Stimulated activated CD4-positive, alpha-beta T cell treated with anti-CD3 and anti-CD28 coated beads, Interleukin-4, amount 100 ng/mL, for 24 hours (primary cell): ENCODE measurements around the gene AURKB.
"Not testable (repeated sequence)": the region's sequence is repeated elsewhere in the genome, so short reads cannot be mapped to it uniquely, and the experiment has no call there.

Experiments
- DNase-seq: peaks from one replicate; pipeline ENCODE4 v3.0.0-alpha.2; 2020

The AURKB gene

GRCh38 chr17:8187517-8188262 lies 22.7 kb downstream of the AURKB start:
- DNase-seq = peak; percentile 94

GRCh38 chr17:8186787-8187516 lies 23.4 kb downstream of the AURKB start:
- peak; percentile 95 for DNase-seq

GRCh38 chr17:8186446-8186786 lies 24.0 kb downstream of the AURKB start:
- DNase-seq = no peak

- peak; percentile 91 for DNase-seq
These were observed 24.6 kb downstream of the AURKB start for GRCh38 chr17:8185582-8186445.

GRCh38 chr17:8176998-8177731 lies 33.2 kb downstream of the AURKB start:
- DNase-seq = no peak

GRCh38 chr17:8176197-8176940 lies 34.0 kb downstream of the AURKB start, which contains the start of gene TMEM107:
TMEM107 (minus strand) TSS chr17:8176380; CDS start chr17:8176286, 94 bp downstream.
- peak; percentile 88 for DNase-seq

GRCh38 chr17:8175795-8176196 lies 34.6 kb downstream of the AURKB start:
- DNase-seq = no peak

- DNase-seq = no peak
These were observed 36.5 kb downstream of the AURKB start for GRCh38 chr17:8173871-8174322.

GRCh38 chr17:8173056-8173870 lies 37.1 kb downstream of the AURKB start:
- peak; percentile 87 for DNase-seq

- DNase-seq = not testable (repeated sequence)
These were observed 40.2 kb downstream of the AURKB start for GRCh38 chr17:8170186-8170585.

- DNase-seq = no peak
These were observed 42.8 kb downstream of the AURKB start for GRCh38 chr17:8167526-8167925.

- DNase-seq = no peak
These were observed 43.6 kb downstream of the AURKB start for GRCh38 chr17:8166731-8167130.

GRCh38 chr17:8164815-8165131 lies 45.6 kb downstream of the AURKB start:
- no peak for DNase-seq

GRCh38 chr17:8163978-8164814 lies 46.2 kb downstream of the AURKB start:
- peak; percentile 80 for DNase-seq

- DNase-seq = no peak
These were observed 47.1 kb downstream of the AURKB start for GRCh38 chr17:8162997-8163977.

- peak; percentile 83 for DNase-seq
These were observed 48.0 kb downstream of the AURKB start, which contains the start of gene VAMP2 for GRCh38 chr17:8162233-8162996. VAMP2 (minus strand) TSS chr17:8162948; CDS start chr17:8162879, 69 bp downstream.

GRCh38 chr17:8161289-8162232 lies 48.8 kb downstream of the AURKB start:
- no peak for DNase-seq
